ENCODE data around the gene MDFIC.

MDFIC gene

GRCh38 chr7:114930829-114931655 is 9.1 kb downstream of the MDFIC start:
- H3K27ac Mint-ChIP-seq (ENCODE audit: low read depth) = no peak overlapping the region
- no peaks in the 10 kb centered on the region for H3K36me3 Mint-ChIP-seq (ENCODE audit: insufficient read depth)
- DNase-seq (ENCODE audit: low spot score in 2 of 2) (no peak), ATAC-seq (replicated peaks; ENCODE audit: extremely low read depth, poor library complexity, severe bottlenecking) (peak; percentile 64)
- no peaks in the 10 kb centered on the region for H3K27me3 Mint-ChIP-seq
- peaks cover 59% of the 10 kb centered on the region for H3K4me1 Mint-ChIP-seq
- H3K4me3 Mint-ChIP-seq = peak overlapping the region; percentile 80
- no peaks in the 10 kb centered on the region for H3K9me3 Mint-ChIP-seq

- peak; percentile 81 for ATAC-seq (replicated peaks; ENCODE audit: extremely low read depth, poor library complexity, severe bottlenecking)
- H3K9me3 Mint-ChIP-seq = no peaks in the 10 kb centered on the region
- H3K4me3 Mint-ChIP-seq = peak overlapping the region; percentile 80
- no peaks in the 10 kb centered on the region for H3K27me3 Mint-ChIP-seq
- H3K4me1 Mint-ChIP-seq = peaks cover 59% of the 10 kb centered on the region
- no peak overlapping the region for H3K27ac Mint-ChIP-seq (ENCODE audit: low read depth)
- no peaks in the 10 kb centered on the region for H3K36me3 Mint-ChIP-seq (ENCODE audit: insufficient read depth)
- DNase-seq (ENCODE audit: low spot score in 2 of 2) = no peak
Measured at GRCh38 chr7:114931656-114932011, 9.7 kb downstream of the MDFIC start.

- ATAC-seq (replicated peaks; ENCODE audit: extremely low read depth, poor library complexity, severe bottlenecking) = no peak
- Mint-ChIP-seq H3K9me3 (no peaks in the 10 kb centered on the region), H3K36me3 (ENCODE audit: insufficient read depth) (no peaks in the 10 kb centered on the region), H3K27me3 (no peaks in the 10 kb centered on the region), H3K4me3 (peak overlapping the region; percentile 80), H3K27ac (ENCODE audit: low read depth) (no peak overlapping the region), H3K4me1 (peaks cover 61% of the 10 kb centered on the region)
- no peak for DNase-seq (ENCODE audit: low spot score in 2 of 2)
Measured at GRCh38 chr7:114932991-114933390, 11.1 kb downstream of the MDFIC start.

- no peaks in the 10 kb centered on the region for H3K27me3 Mint-ChIP-seq
- no peaks in the 10 kb centered on the region for H3K36me3 Mint-ChIP-seq (ENCODE audit: insufficient read depth)
- H3K4me3 Mint-ChIP-seq = no peak overlapping the region
- ATAC-seq (replicated peaks; ENCODE audit: extremely low read depth, poor library complexity, severe bottlenecking) (no peak), DNase-seq (ENCODE audit: low spot score in 2 of 2) (no peak)
- H3K9me3 Mint-ChIP-seq = no peaks in the 10 kb centered on the region
- H3K4me1 Mint-ChIP-seq = peaks cover 61% of the 10 kb centered on the region
- no peak overlapping the region for H3K27ac Mint-ChIP-seq (ENCODE audit: low read depth)
Measured at GRCh38 chr7:114933658-114934057, 11.8 kb downstream of the MDFIC start.

GRCh38 chr7:114934086-114934485 is 12.2 kb downstream of the MDFIC start:
- H3K27me3 Mint-ChIP-seq = no peaks in the 10 kb centered on the region
- H3K4me3 Mint-ChIP-seq = no peak overlapping the region
- no peaks in the 10 kb centered on the region for H3K9me3 Mint-ChIP-seq
- H3K27ac Mint-ChIP-seq (ENCODE audit: low read depth) = peak overlapping the region; percentile 35
- no peaks in the 10 kb centered on the region for H3K36me3 Mint-ChIP-seq (ENCODE audit: insufficient read depth)
- H3K4me1 Mint-ChIP-seq = peaks cover 61% of the 10 kb centered on the region
- no peak for ATAC-seq (replicated peaks; ENCODE audit: extremely low read depth, poor library complexity, severe bottlenecking)
- no peak for DNase-seq (ENCODE audit: low spot score in 2 of 2)

GRCh38 chr7:114934713-114935112 is 12.8 kb downstream of the MDFIC start:
- Mint-ChIP-seq H3K4me1 (peaks cover 64% of the 10 kb centered on the region), H3K27ac (ENCODE audit: low read depth) (peak overlapping the region; percentile 35), H3K9me3 (no peaks in the 10 kb centered on the region), H3K36me3 (ENCODE audit: insufficient read depth) (no peaks in the 10 kb centered on the region), H3K4me3 (no peak overlapping the region), H3K27me3 (no peaks in the 10 kb centered on the region)
- ATAC-seq (replicated peaks; ENCODE audit: extremely low read depth, poor library complexity, severe bottlenecking) (no peak), DNase-seq (ENCODE audit: low spot score in 2 of 2) (no peak)

- H3K27me3 Mint-ChIP-seq = no peaks in the 10 kb centered on the region
- peaks cover 70% of the 10 kb centered on the region for H3K4me1 Mint-ChIP-seq
- no peak for DNase-seq (ENCODE audit: low spot score in 2 of 2)
- H3K9me3 Mint-ChIP-seq = no peaks in the 10 kb centered on the region
- no peak overlapping the region for H3K4me3 Mint-ChIP-seq
- no peak for ATAC-seq (replicated peaks; ENCODE audit: extremely low read depth, poor library complexity, severe bottlenecking)
- no peaks in the 10 kb centered on the region for H3K36me3 Mint-ChIP-seq (ENCODE audit: insufficient read depth)
- no peak overlapping the region for H3K27ac Mint-ChIP-seq (ENCODE audit: low read depth)
Measured at GRCh38 chr7:114936471-114936870, 14.6 kb downstream of the MDFIC start.

- no peak for DNase-seq (ENCODE audit: low spot score in 2 of 2)
- Mint-ChIP-seq H3K4me3 (no peak overlapping the region), H3K27ac (ENCODE audit: low read depth) (no peak overlapping the region), H3K9me3 (no peaks in the 10 kb centered on the region), H3K4me1 (peaks cover 69% of the 10 kb centered on the region), H3K36me3 (ENCODE audit: insufficient read depth) (no peaks in the 10 kb centered on the region), H3K27me3 (no peaks in the 10 kb centered on the region)
- no peak for ATAC-seq (replicated peaks; ENCODE audit: extremely low read depth, poor library complexity, severe bottlenecking)
Measured at GRCh38 chr7:114937446-114937845, 15.6 kb downstream of the MDFIC start.

GRCh38 chr7:114938785-114939184 is 16.9 kb downstream of the MDFIC start:
- H3K27ac Mint-ChIP-seq (ENCODE audit: low read depth) = no peak overlapping the region

GRCh38 chr7:114939484-114940097 is 17.7 kb downstream of the MDFIC start:
- peaks cover 15% of the 10 kb centered on the region for H3K36me3 Mint-ChIP-seq (ENCODE audit: insufficient read depth)
- no peaks in the 10 kb centered on the region for H3K27me3 Mint-ChIP-seq
- DNase-seq (ENCODE audit: low spot score in 2 of 2) (no peak), ATAC-seq (replicated peaks; ENCODE audit: extremely low read depth, poor library complexity, severe bottlenecking) (no peak)
- H3K4me1 Mint-ChIP-seq = peaks cover 62% of the 10 kb centered on the region
- no peaks in the 10 kb centered on the region for H3K9me3 Mint-ChIP-seq
- H3K4me3 Mint-ChIP-seq = no peak overlapping the region
- no peak overlapping the region for H3K27ac Mint-ChIP-seq (ENCODE audit: low read depth)

More at GRCh38 chr7:114938785-114939184, 16.9 kb downstream of the MDFIC start:
- no peak for DNase-seq (ENCODE audit: low spot score in 2 of 2)
- peaks cover 66% of the 10 kb centered on the region for H3K4me1 Mint-ChIP-seq
- H3K9me3 Mint-ChIP-seq = no peaks in the 10 kb centered on the region
- no peaks in the 10 kb centered on the region for H3K27me3 Mint-ChIP-seq
- ATAC-seq (replicated peaks; ENCODE audit: extremely low read depth, poor library complexity, severe bottlenecking) = no peak
- H3K36me3 Mint-ChIP-seq (ENCODE audit: insufficient read depth) = peaks cover 7% of the 10 kb centered on the region
- H3K4me3 Mint-ChIP-seq = no peak overlapping the region

GRCh38 chr7:114940220-114940619 is 18.3 kb downstream of the MDFIC start:
- ATAC-seq (replicated peaks; ENCODE audit: extremely low read depth, poor library complexity, severe bottlenecking) = no peak
- Mint-ChIP-seq H3K27ac (ENCODE audit: low read depth) (no peak overlapping the region), H3K36me3 (ENCODE audit: insufficient read depth) (peaks cover 15% of the 10 kb centered on the region), H3K4me1 (peaks cover 62% of the 10 kb centered on the region), H3K9me3 (no peaks in the 10 kb centered on the region), H3K27me3 (no peaks in the 10 kb centered on the region), H3K4me3 (no peak overlapping the region)
- no peak for DNase-seq (ENCODE audit: low spot score in 2 of 2)

GRCh38 chr7:114941692-114942091 is 19.8 kb downstream of the MDFIC start:
- Mint-ChIP-seq H3K4me3 (no peak overlapping the region), H3K4me1 (peaks cover 55% of the 10 kb centered on the region), H3K36me3 (ENCODE audit: insufficient read depth) (peaks cover 24% of the 10 kb centered on the region), H3K9me3 (no peaks in the 10 kb centered on the region), H3K27me3 (no peaks in the 10 kb centered on the region), H3K27ac (ENCODE audit: low read depth) (peak overlapping the region; percentile 46)
- no peak for DNase-seq (ENCODE audit: low spot score in 2 of 2)
- no peak for ATAC-seq (replicated peaks; ENCODE audit: extremely low read depth, poor library complexity, severe bottlenecking)
